ENCODE measurements around the gene ITPR2. TPM values are rescaled to one million over a fixed set of nuclear protein-coding genes. Genes with fewer than 3 reads are reported as not detected.

ITPR2 gene
- total and polyA plus RNA-seq, 2 of the 8 experiments (the other 6 are each of a cell fraction or from before 2014, with no cell fraction given): 4.1 to 48.3 TPM

- no peak for TF ChIP-seq CHD7 (IDR thresholded peaks at IDR 0.05; ENCODE audit: insufficient replicate concordance, low read length)
- TF ChIP-seq SIRT6 (IDR thresholded peaks at IDR 0.05; ENCODE audit: low read length): no peak
- TF ChIP-seq TEAD4 (IDR thresholded peaks at IDR 0.05; ENCODE audit: low read depth, low read length): no peak
- TF ChIP-seq CTCF (IDR thresholded peaks at IDR 0.05; ENCODE audit: control extremely low read depth in 1 of 3, insufficient read depth in 1 of 3, low read depth in 1 of 3, low read length in 3 of 3): no peak
- TF ChIP-seq GABPA (IDR thresholded peaks at IDR 0.05; ENCODE audit: borderline replicate concordance, insufficient read depth, low read length): no peak
- TF ChIP-seq GTF2F1 (IDR thresholded peaks at IDR 0.05; ENCODE audit: borderline replicate concordance, low read depth, low read length): no peak
Observed at GRCh38 chr12:26514364-26514763, 318.6 kb downstream of the ITPR2 start (continued).
